ENCODE data around the gene PFKFB3.

DNA sequence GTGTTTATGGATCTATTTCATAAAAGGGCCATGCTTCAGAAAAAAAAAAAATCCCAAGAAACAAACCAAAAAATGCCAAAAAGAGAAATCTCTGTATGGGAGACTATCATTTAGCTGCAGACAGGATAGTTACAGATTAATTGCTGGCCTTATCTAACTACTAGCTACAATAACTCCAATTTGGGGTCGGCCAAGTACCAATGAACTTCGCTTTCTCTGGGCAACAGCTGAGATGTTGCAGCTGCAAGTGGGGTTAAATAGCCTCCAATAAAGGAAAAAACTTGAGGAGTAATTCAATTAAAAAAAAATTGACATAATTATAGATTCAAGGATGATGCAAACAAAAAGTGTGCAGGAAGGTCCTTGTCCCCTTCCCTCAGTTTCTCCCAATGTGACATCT is 73.6 kb downstream of the PFKFB3 start:
- TF ChIP-seq, protein P1, sequence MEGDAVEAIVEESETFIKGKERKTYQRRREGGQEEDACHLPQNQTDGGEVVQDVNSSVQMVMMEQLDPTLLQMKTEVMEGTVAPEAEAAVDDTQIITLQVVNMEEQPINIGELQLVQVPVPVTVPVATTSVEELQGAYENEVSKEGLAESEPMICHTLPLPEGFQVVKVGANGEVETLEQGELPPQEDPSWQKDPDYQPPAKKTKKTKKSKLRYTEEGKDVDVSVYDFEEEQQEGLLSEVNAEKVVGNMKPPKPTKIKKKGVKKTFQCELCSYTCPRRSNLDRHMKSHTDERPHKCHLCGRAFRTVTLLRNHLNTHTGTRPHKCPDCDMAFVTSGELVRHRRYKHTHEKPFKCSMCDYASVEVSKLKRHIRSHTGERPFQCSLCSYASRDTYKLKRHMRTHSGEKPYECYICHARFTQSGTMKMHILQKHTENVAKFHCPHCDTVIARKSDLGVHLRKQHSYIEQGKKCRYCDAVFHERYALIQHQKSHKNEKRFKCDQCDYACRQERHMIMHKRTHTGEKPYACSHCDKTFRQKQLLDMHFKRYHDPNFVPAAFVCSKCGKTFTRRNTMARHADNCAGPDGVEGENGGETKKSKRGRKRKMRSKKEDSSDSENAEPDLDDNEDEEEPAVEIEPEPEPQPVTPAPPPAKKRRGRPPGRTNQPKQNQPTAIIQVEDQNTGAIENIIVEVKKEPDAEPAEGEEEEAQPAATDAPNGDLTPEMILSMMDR (IDR thresholded peaks at IDR 0.05): no peak
- TF ChIP-seq POLR2A (IDR thresholded peaks at IDR 0.05): no peak
- TF ChIP-seq POLR2AphosphoS5 (IDR thresholded peaks at IDR 0.05): no peak

Data from gastroesophageal sphincter (tissue), 3 donors.